RCC 7860 (cell line): ENCODE measurements around the gene BLM.
"Not testable (repeated sequence)": the region's sequence is repeated elsewhere in the genome, so short reads cannot be mapped to it uniquely, and the experiment has no call there.

Experiments
- DNase-seq: peaks from one replicate; pipeline ENCODE4 v3.0.0-alpha.2; 2015; ENCODE audit warnings: low spot score
- FAIRE-seq: peaks from 2 replicates; lab custom pipeline; 2012; peaks lifted over from hg19 to GRCh38; lab: Jason Lieb, UNC

The BLM gene

GRCh38 chr15:90818251-90819210, 101.4 kb downstream of the BLM start:
- no peak for DNase-seq

DNA sequence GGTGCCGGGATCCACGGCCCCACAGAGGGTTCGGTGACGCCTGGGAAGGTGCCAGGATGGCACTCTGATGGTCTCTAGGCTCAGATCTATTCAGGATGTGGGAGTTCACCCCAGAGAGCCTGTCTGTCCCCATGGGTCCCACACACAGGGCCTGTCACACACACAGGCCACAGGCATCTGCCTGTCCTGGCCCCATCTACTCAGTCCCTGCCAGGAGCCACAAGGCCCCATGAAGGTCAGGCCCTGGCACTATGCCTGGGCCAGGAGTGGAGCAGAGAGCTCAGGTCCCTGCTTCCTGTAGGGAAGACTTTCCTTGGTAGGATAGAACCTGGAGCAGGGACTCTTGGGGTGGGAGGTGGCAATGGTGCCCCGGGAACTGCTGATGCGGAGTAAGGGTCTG, 102.2 kb downstream of the BLM start:
- FAIRE-seq, result no peak
- DNase-seq, result no peak

More at GRCh38 chr15:90818251-90819210, 101.4 kb downstream of the BLM start:
- no peak for FAIRE-seq

DNA sequence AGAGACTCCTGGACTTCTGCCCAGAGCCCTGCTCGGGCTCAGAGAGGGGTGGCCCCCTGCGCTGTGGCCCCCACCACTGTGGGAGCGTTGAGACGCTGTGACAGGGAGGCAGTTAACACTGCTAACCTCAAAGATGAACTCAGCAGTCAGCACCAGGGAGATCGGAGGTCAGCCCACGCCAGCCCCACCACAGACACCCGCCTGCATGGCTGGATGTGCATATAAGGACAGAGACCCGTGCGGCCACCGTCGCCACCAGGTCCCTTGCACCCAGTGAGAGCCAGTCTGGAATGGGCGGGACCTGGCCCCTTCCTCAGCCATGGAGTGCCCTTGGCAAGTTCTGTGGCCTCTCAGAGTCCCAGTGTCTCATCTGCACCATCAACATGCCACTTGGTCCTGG, 102.7 kb downstream of the BLM start:
- FAIRE-seq (no peak), DNase-seq (no peak)

GRCh38 chr15:90820481-90820880, 103.3 kb downstream of the BLM start:
- DNase-seq (no peak), FAIRE-seq (no peak)

DNA sequence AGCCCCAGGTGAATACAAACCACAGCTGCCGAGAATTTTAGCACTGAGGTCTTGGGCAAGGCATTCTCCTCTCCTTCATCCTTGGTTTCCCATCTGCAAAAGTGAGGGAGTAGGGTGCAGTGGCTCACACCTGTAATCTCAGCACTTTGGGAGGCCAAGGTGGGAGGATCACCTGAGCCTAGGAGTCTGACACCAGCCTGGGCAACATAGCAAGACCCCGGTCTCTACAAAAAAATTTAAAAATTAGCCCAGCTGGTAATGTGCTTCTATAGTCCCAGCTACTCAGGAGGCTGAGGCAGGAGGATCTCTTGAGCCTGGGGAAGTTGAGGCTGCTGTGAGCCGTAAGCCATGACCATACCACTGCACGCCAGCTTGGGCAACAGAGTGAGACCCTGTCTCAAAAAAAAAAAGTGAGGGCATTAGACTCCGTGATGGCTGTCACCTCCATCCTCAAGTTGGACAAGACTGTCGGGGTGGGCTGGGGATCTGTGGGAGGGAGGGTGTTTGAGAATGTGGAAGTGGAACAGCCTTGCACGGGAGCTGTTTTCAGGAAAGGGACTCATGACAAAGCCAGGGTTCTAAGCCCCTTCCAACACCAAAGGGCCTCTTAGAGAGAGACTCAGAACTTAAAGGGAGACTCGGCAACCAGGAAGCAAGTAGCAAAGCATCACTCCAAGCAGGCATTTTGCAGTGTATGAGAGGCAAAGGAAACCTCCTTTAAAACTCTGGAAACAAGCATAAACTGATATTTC, 105.2 kb downstream of the BLM start:
- FAIRE-seq, result no peak
- DNase-seq, result no peak

DNA sequence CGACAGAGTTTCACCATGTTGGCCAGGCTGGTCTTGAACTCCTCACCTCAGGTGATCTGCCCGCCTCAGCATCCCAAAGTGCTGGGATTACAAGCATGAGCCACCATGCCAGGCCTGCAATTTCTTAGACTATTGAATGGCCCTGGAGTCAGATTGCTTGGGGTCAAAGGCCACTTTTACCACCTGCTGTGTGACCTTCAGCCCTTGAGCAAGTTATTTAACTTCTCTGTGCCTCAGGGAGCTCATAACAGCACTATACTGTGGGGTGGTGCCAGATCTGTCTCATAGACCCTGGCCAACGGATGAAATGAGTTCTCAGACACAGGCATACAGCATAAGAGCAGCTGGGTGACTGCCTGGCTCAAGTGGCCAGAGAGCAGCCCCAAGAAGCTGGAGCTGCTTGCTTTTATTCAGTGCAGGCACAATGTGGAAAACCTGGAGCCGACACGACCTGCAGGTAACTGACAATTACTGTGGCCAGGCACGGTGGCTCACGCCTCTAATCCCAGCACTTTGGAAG, 106.4 kb downstream of the BLM start:
- FAIRE-seq (no peak), DNase-seq (no peak)

DNA sequence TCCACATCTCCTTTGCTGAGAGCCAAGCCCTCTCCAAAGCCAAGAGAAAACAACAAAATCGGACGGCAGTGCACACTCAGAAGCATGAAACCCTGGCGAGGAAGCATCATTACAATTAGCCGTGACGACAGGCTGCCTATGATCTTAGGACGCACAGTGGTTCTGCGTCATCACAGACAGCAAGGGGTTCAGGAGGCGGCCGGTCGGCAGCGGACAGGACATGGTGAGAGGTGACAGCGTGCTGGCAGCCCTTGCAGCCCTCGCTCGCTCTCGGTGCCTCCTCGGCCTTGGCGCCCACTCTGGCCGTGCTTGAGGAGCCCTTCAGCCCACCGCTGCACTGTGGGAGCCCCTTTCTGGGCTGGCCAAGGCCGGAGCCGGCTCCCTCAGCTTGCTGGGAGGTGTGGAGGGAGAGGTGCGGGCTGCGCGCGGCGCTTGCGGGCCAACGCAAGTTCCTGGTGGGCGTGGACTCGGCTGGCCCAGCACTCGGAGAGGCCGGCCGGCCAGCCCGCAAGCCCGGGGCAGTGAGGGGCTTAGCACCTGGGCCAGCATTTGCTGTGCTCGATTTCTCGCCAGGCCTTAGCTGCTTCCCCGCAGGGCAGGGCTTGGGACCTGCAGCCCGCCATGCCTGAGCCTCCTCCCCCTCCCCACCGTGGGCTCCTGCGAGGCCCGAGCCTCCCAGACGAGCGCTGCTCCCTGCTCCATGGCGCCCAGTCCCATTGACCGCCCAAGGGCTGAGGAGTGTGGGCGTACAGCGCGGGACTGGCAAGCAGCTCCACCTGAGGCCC, 108.2 kb downstream of the BLM start:
- DNase-seq, FAIRE-seq: not testable (repeated sequence)

GRCh38 chr15:90826206-90826885, 109.2 kb downstream of the BLM start:
- FAIRE-seq, DNase-seq: not testable (repeated sequence)

GRCh38 chr15:90826886-90827435, 109.8 kb downstream of the BLM start:
- DNase-seq, result no peak
- no peak for FAIRE-seq

GRCh38 chr15:90828111-90828510, 111.0 kb downstream of the BLM start:
- FAIRE-seq (no peak), DNase-seq (no peak)

DNA sequence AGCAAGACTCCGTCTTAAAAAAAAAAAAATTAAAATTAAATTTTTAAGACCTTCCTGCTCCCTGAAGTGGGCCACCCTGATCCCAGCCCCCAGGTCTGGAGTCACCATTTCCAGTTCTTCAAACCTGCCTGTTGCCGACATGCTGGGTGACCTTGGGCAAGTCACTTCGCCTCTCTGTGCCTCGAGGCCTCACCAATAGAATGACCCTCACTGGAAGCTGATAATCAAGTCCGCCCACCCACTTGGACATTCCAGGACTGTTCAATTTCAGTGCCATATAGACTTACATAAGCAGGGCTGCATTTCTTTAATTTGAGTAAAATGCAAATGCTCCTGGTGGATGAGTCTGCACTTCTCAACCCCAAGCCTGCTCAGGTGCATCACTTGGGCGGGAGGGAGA, 112.0 kb downstream of the BLM start:
- DNase-seq, result no peak
- FAIRE-seq, result no peak

DNA sequence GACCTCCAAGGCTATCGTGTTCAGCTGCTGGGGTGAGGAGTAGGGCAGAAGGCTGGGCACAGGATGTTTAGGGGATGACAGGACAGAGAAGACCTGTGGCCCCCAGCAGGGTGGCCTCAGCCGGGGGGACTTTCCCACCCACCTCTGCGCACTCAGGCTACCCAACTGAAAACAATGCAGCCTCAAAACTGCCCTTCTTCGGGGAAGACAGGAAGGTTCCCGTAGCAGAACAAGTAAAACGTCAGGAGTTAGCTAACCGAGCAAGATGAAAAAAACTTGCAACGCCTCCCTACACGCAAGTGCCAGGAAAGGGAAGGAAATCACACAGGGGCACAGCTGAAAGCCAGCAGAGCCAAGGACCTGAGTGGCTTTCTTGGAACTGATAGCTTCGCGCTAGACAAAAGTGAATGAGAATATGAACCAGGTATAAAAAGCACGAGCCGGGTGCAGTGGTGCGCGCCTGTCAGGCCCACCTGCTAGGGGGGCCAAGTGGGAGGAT, 112.8 kb downstream of the BLM start:
- FAIRE-seq (no peak), DNase-seq (no peak)

DNA sequence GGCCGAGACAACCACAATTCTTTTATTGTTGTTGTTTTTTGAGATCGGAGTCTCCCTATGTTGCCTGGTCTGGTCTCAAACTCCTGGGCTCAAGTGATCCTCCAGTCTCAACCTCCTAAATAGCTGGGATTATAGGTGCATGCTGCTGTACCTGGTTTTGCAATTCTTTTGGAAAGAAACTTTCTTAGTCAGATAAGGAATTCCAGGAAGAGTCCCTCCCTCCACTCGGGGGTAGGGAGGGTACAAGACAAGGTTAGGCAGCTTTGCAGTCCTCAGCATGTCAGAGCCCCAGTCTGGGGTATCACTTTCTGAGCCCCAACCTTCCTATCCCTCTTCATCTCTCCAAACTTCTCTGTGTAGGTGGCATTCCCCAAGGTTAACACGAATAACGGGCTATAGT, 117.5 kb downstream of the BLM start:
- no peak for FAIRE-seq
- DNase-seq, result no peak

- DNase-seq (no peak), FAIRE-seq (no peak)
Observed at GRCh38 chr15:90836296-90836871, 119.2 kb downstream of the BLM start.

DNA sequence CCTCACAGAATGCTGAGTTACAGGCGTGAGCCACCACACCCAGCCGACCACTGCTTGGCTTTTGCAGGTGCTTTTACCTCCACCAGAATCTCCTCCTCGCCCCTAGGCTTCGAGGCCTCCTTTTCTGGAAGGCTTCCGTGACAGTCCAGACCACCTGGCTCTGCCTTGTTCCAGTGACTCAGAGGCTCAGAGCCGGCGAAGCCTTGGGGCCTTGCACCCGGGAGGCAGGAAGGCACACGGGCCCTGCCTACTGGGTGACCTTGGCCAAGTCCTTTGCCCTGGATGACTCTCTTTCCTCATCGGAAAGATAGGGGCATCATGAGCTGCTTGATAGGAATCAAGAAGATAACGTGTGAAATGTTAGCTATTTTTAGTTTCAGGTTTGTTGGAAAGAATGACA, 119.9 kb downstream of the BLM start:
- no peak for DNase-seq
- no peak for FAIRE-seq

GRCh38 chr15:90838139-90838538, 121.0 kb downstream of the BLM start:
- no peak for FAIRE-seq
- no peak for DNase-seq

DNA sequence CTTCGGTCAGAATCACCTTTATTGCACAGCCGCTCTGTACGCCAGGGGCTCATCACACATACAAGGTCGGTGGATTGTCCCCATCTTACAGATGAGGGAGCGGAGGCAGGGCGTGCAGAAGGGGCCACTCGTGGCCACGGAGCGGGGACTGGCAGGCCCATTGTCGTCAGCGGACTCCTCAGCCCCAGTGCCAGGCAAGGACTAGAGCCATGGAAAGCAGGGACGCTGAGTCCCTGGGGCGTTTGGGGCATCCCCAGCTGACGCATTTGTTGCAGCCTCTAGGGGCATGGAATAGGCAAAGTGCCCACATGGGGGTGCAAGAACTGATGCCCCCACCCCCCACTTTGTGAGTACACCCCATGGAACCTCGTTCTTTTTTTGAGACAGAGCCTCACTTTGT, 121.4 kb downstream of the BLM start:
- no peak for FAIRE-seq
- no peak for DNase-seq

DNA sequence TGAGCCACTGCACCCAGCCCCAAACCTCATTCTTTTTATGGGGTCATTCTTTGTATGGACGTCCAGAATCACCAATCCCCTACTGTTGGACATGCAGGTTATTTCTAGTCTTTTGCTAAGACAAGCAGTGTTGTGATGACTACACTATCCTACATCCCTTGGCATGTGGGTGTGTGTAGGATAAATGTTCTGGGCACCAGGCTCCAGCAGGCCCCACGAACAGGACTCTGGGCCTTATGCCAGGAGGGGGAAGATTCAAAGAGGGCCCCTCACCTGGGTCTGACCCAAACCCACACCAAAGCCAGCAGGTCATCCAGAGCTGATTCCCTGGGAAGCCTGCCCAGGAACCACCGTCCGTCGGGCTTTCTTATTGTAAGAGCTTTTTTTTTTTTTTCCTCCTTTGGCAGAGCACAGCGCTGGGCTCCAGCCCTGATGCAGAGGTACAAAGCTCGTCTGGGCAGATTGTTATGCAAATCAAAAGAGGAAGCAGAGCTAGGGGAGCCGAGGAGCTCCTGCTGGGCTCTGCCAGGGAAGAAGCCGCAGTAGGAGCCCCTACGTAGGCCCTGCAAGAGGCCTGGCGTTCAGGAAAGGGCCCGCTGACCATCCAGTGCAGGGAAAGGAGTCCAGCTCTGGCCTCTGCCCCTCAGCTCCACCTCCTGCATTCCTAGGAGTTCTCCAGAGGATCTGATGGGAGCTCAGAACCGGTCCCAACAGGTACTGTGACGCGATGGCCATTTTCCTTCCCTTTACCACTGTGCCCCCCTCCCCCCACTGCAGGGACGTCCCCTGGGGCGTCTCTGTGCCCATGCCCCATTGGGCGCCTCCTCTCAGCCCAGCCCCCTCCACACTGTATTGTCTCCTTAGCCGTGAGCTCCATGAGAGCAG, 122.3 kb downstream of the BLM start:
- no peak for DNase-seq

More for the DNA sequence above, 122.3 kb downstream of the BLM start:
- no peak for FAIRE-seq
